Measurements from ENCODE around the gene PRIM2.
"Not testable (repeated sequence)": the region's sequence is repeated elsewhere in the genome, so short reads cannot be mapped to it uniquely, and the experiment has no call there.

PRIM2 gene

DNA sequence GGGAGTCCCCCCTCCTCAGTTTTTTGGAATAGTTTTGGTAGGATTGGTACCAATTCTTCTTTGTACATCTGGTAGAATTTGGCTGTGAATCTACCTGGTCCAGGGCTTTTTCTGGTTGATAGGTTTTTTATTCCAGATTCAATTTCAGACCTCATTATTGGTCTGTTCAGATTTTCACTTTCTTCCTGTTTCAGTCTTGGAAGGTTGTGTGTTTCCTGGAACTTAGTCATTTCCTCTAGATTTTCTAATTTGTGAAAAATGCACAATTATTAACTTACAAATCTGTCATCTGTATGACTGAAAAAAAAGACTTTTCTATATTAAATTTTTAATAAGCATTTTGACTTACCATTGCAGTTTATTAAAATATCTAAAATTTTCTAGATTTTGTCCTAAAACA is 287.9 kb downstream of the PRIM2 start:
- H2AFZ ChIP-seq (ENCODE audit: low read depth, low read length, severe bottlenecking); H3F3A ChIP-seq (ENCODE audit: insufficient read depth); H3K79me2 ChIP-seq (ENCODE audit: insufficient read depth, low read length); H3K36me3 ChIP-seq (ENCODE audit: low read length); H3K9me2 ChIP-seq (replicated peaks; ENCODE audit: insufficient read depth, low read length); H3K9me3 ChIP-seq (ENCODE audit: insufficient read depth, low read length); H3K9ac ChIP-seq (ENCODE audit: low read length); H3K4me3 ChIP-seq (ENCODE audit: insufficient read depth, low read length, poor library complexity, severe bottlenecking); H4K20me1 ChIP-seq (ENCODE audit: low read depth, low read length); H3K27me3 ChIP-seq (ENCODE audit: low read length); H3K4me2 ChIP-seq (ENCODE audit: low read depth, low read length, poor library complexity, severe bottlenecking); H3K27ac ChIP-seq (ENCODE audit: low read depth, low read length): not testable (repeated sequence)

DNA sequence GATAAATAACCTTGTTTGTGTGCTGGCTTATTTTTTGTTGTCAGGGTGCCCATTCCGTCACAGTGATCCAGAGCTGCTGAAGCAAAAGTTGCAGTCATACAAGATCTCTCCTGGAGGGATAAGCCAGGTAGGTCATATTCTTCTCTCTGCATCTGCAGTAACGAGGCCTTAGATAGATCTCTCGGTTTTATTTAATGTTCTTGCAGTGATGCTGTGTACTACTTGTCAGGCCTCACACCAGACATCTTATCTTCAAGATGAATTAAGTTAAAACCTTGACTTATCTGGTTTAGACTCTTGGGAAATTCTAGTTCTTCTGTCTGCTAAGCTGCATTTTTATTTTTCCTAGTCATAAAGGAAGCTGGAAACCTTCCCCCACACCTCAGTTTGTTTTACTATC is 288.9 kb downstream of the PRIM2 start:
- H4K20me1 ChIP-seq (ENCODE audit: low read depth, low read length); H3K79me2 ChIP-seq (ENCODE audit: insufficient read depth, low read length); H3K36me3 ChIP-seq (ENCODE audit: low read length); H2AFZ ChIP-seq (ENCODE audit: low read depth, low read length, severe bottlenecking); H3K27ac ChIP-seq (ENCODE audit: low read depth, low read length); H3K9me2 ChIP-seq (replicated peaks; ENCODE audit: insufficient read depth, low read length); H3K9ac ChIP-seq (ENCODE audit: low read length); H3K9me3 ChIP-seq (ENCODE audit: insufficient read depth, low read length); H3K4me3 ChIP-seq (ENCODE audit: insufficient read depth, low read length, poor library complexity, severe bottlenecking); H3F3A ChIP-seq (ENCODE audit: insufficient read depth); H3K4me2 ChIP-seq (ENCODE audit: low read depth, low read length, poor library complexity, severe bottlenecking); H3K27me3 ChIP-seq (ENCODE audit: low read length): not testable (repeated sequence)

DNA sequence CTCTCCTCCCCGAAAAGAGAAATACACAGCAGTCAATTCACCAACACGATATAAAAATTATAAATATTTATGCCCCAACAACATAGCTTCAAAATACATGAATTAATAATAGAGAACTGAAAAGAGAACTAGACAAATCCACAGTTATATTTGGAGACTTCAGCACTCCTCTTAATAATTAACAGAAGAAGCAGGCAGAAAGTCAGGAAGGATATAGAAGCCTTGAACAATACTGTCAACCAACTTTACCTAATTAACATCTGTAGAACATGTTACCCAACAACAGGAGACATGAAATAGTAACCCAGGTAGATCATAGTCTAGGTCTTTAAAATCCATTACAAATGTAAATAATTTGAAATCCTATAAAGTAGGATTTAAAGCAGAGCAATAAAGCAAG is 293.2 kb downstream of the PRIM2 start:
- not testable (repeated sequence) for H3K27ac ChIP-seq (ENCODE audit: low read depth, low read length); H3K79me2 ChIP-seq (ENCODE audit: insufficient read depth, low read length); H3K4me2 ChIP-seq (ENCODE audit: low read depth, low read length, poor library complexity, severe bottlenecking); H3K27me3 ChIP-seq (ENCODE audit: low read length); H3K9me3 ChIP-seq (ENCODE audit: insufficient read depth, low read length); H3F3A ChIP-seq (ENCODE audit: insufficient read depth); H3K36me3 ChIP-seq (ENCODE audit: low read length); H4K20me1 ChIP-seq (ENCODE audit: low read depth, low read length); H3K9ac ChIP-seq (ENCODE audit: low read length); H3K9me2 ChIP-seq (replicated peaks; ENCODE audit: insufficient read depth, low read length); H2AFZ ChIP-seq (ENCODE audit: low read depth, low read length, severe bottlenecking); H3K4me3 ChIP-seq (ENCODE audit: insufficient read depth, low read length, poor library complexity, severe bottlenecking)

DNA sequence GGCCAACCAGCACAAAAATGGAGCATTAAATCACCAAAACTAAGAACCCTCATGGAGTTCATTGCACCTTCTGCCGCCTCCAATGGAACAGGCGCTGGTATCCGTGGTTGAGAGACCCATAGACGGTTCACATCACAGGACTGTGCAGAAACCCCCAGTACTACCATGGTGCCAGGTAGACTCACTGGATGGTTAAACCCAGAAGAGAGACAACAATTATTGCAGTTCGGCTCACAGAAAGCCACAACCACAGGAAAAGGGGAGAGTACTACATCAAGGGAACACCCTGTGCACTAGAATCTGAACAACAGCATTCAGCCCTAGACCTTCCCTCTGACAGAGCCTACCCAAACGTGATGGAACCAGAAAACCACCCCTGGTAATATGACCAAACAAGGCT is 301.5 kb downstream of the PRIM2 start:
- not testable (repeated sequence) for H3K4me2 ChIP-seq (ENCODE audit: low read depth, low read length, poor library complexity, severe bottlenecking); H3K9me3 ChIP-seq (ENCODE audit: insufficient read depth, low read length); H3K27me3 ChIP-seq (ENCODE audit: low read length); H3F3A ChIP-seq (ENCODE audit: insufficient read depth); H3K4me3 ChIP-seq (ENCODE audit: insufficient read depth, low read length, poor library complexity, severe bottlenecking); H3K27ac ChIP-seq (ENCODE audit: low read depth, low read length); H3K9ac ChIP-seq (ENCODE audit: low read length); H3K9me2 ChIP-seq (replicated peaks; ENCODE audit: insufficient read depth, low read length); H2AFZ ChIP-seq (ENCODE audit: low read depth, low read length, severe bottlenecking); H3K79me2 ChIP-seq (ENCODE audit: insufficient read depth, low read length); H4K20me1 ChIP-seq (ENCODE audit: low read depth, low read length); H3K36me3 ChIP-seq (ENCODE audit: low read length)

DNA sequence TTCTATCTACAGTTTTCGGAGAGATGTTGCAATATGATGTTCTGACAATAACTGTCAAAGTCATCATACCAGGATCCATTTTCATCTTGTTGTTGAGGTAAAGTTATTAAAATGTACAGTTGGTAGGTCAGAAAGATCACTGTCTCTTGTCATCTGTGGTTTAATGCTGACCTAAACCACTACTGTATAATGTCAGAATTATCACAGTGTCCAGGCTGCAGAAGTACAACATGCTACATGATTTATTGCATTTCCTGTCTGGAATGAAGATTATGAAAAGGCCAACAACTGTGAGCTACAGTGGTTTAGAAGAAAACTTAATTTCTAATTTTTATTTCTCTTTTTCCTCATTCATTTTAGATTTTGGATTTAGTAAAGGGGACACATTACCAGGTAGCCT is 314.3 kb downstream of the PRIM2 start:
- not testable (repeated sequence) for H3K27ac ChIP-seq (ENCODE audit: low read depth, low read length); H3K9me2 ChIP-seq (replicated peaks; ENCODE audit: insufficient read depth, low read length); H3K9me3 ChIP-seq (ENCODE audit: insufficient read depth, low read length); H3K4me2 ChIP-seq (ENCODE audit: low read depth, low read length, poor library complexity, severe bottlenecking); H3K36me3 ChIP-seq (ENCODE audit: low read length); H3K79me2 ChIP-seq (ENCODE audit: insufficient read depth, low read length); H3K4me3 ChIP-seq (ENCODE audit: insufficient read depth, low read length, poor library complexity, severe bottlenecking); H3K9ac ChIP-seq (ENCODE audit: low read length); H3F3A ChIP-seq (ENCODE audit: insufficient read depth); H4K20me1 ChIP-seq (ENCODE audit: low read depth, low read length); H3K27me3 ChIP-seq (ENCODE audit: low read length); H2AFZ ChIP-seq (ENCODE audit: low read depth, low read length, severe bottlenecking)

DNA sequence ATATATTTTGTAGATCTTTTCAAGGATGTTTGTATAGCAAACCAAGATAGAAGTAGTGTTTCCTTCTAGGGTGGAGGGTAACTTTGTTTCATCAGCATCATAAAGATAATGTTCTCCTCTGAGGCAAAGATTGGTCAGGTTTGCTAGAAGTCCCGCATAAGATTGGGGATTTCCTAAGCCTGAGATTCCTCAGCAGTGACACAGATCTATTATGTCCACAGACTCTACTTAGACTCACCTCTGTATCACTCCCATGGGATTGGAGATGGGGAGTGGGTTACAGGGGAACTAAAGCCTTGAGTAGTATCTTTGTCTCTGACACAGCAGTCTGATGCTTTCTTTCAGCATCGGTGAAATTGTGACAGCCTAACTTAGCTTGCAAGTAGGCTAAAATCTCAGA is 341.1 kb downstream of the PRIM2 start:
- not testable (repeated sequence) for H3K4me2 ChIP-seq (ENCODE audit: low read depth, low read length, poor library complexity, severe bottlenecking); H3K9ac ChIP-seq (ENCODE audit: low read length); H4K20me1 ChIP-seq (ENCODE audit: low read depth, low read length); H3K27ac ChIP-seq (ENCODE audit: low read depth, low read length); H3K4me3 ChIP-seq (ENCODE audit: insufficient read depth, low read length, poor library complexity, severe bottlenecking); H3K36me3 ChIP-seq (ENCODE audit: low read length); H2AFZ ChIP-seq (ENCODE audit: low read depth, low read length, severe bottlenecking); H3K27me3 ChIP-seq (ENCODE audit: low read length); H3K9me3 ChIP-seq (ENCODE audit: insufficient read depth, low read length); H3F3A ChIP-seq (ENCODE audit: insufficient read depth); H3K9me2 ChIP-seq (replicated peaks; ENCODE audit: insufficient read depth, low read length); H3K79me2 ChIP-seq (ENCODE audit: insufficient read depth, low read length)

DNA sequence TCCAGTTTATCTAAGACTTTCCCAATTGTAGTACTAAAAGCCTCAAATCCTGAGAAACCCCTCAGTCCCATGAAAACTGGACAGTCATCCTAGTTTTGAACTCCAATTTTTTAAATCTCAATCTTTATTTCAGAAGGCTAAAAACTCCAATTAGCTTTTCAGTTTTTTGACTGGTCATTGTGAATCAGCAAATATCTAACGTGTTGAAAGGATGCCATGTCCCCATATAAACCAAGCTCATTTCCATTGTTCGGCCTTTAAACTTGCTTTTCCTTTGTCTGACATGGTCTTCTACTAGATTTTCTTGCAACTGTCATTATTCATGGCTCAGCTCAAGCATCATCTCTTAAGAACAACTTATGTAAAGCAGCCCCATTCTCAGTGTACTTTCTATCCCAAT is 342.4 kb downstream of the PRIM2 start:
- not testable (repeated sequence) for H3K4me3 ChIP-seq (ENCODE audit: insufficient read depth, low read length, poor library complexity, severe bottlenecking); H3K36me3 ChIP-seq (ENCODE audit: low read length); H3K27ac ChIP-seq (ENCODE audit: low read depth, low read length); H4K20me1 ChIP-seq (ENCODE audit: low read depth, low read length); H3K79me2 ChIP-seq (ENCODE audit: insufficient read depth, low read length); H3F3A ChIP-seq (ENCODE audit: insufficient read depth); H3K9ac ChIP-seq (ENCODE audit: low read length); H3K9me2 ChIP-seq (replicated peaks; ENCODE audit: insufficient read depth, low read length); H3K27me3 ChIP-seq (ENCODE audit: low read length); H2AFZ ChIP-seq (ENCODE audit: low read depth, low read length, severe bottlenecking); H3K4me2 ChIP-seq (ENCODE audit: low read depth, low read length, poor library complexity, severe bottlenecking); H3K9me3 ChIP-seq (ENCODE audit: insufficient read depth, low read length)

DNA sequence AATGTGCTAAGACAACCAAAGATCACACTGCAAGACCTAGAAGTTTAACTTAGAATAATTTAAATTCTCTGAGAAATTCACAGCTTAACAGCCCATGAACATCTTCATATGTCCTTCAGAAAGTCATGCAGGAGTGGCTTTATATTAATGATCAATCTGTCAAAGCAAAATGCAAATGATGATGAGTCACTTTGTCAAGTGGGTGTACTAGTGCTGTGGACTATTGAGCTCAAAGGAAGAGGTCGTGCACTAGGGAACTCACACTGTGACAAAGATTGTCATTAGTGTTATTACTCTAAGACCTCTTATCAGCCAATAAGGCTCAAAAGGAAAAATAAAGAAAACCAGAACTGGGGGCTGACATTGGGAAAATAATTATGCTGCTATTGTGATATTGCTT is 343.5 kb downstream of the PRIM2 start:
- not testable (repeated sequence) for H3K9me2 ChIP-seq (replicated peaks; ENCODE audit: insufficient read depth, low read length); H3K36me3 ChIP-seq (ENCODE audit: low read length); H3K27me3 ChIP-seq (ENCODE audit: low read length); H3K27ac ChIP-seq (ENCODE audit: low read depth, low read length); H3K4me3 ChIP-seq (ENCODE audit: insufficient read depth, low read length, poor library complexity, severe bottlenecking); H3K4me2 ChIP-seq (ENCODE audit: low read depth, low read length, poor library complexity, severe bottlenecking); H4K20me1 ChIP-seq (ENCODE audit: low read depth, low read length); H3K79me2 ChIP-seq (ENCODE audit: insufficient read depth, low read length); H3F3A ChIP-seq (ENCODE audit: insufficient read depth); H2AFZ ChIP-seq (ENCODE audit: low read depth, low read length, severe bottlenecking); H3K9me3 ChIP-seq (ENCODE audit: insufficient read depth, low read length); H3K9ac ChIP-seq (ENCODE audit: low read length)

DNA sequence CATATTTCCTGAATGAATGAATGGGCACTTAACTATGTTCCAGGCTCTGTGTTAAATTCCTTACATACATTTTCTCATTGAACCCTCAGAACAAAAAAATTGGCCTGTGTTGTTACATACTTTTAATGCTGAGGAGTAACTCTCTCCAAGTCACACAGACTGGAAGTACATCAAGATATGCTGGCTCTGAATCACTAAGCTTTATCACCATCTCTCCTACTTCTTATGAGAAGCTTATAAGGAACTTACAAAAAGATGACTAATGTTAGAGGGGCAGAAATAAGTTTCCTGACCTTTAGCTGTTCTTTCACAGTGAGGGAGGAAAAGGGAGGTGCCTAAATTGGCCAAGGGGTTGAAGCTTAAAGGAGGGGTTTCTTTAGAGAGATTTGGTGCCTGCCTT is 350.7 kb downstream of the PRIM2 start:
- not testable (repeated sequence) for H3K9me2 ChIP-seq (replicated peaks; ENCODE audit: insufficient read depth, low read length); H3K9me3 ChIP-seq (ENCODE audit: insufficient read depth, low read length); H3K79me2 ChIP-seq (ENCODE audit: insufficient read depth, low read length); H3K4me3 ChIP-seq (ENCODE audit: insufficient read depth, low read length, poor library complexity, severe bottlenecking); H3K27ac ChIP-seq (ENCODE audit: low read depth, low read length); H3K27me3 ChIP-seq (ENCODE audit: low read length); H4K20me1 ChIP-seq (ENCODE audit: low read depth, low read length); H3K9ac ChIP-seq (ENCODE audit: low read length); H3K36me3 ChIP-seq (ENCODE audit: low read length); H2AFZ ChIP-seq (ENCODE audit: low read depth, low read length, severe bottlenecking); H3F3A ChIP-seq (ENCODE audit: insufficient read depth); H3K4me2 ChIP-seq (ENCODE audit: low read depth, low read length, poor library complexity, severe bottlenecking)
